Lower leg skin (tissue), 4 donors: ENCODE measurements around the gene RPL32. TPM values are rescaled to one million over a fixed set of nuclear protein-coding genes. Genes with fewer than 3 reads are reported as not detected.

Source experiments
- DNase-seq, 2 donors: peaks; one replicate each; pipeline ENCODE4 v3.0.0-alpha.2; 2019; ENCODE audit warnings: low spot score in 2 of 2
- H3K4me3 ChIP-seq: fragments of 200-600 bp; sonication (generic); 2 replicates; pipeline ENCODE4 v1.5.1; 2017; ENCODE audit warnings: mild to moderate bottlenecking, low read depth; ENCODE audit not compliant: poor library complexity, severe bottlenecking
- CTCF ChIP-seq, 3 donors: fragments of 450-650 bp; IDR thresholded peaks; one replicate each; pipeline ENCODE4 v1.5.1; 2016; ENCODE audit warnings: antibody characterized with exemption in 3 of 3, mild to moderate bottlenecking in 3 of 3, moderate library complexity in 2 of 3
- POLR2A ChIP-seq, 2 donors: fragments of 450-650 bp; IDR thresholded peaks; one replicate each; pipeline ENCODE4 v1.6.1; 2016 to 2017; ENCODE audit warnings: antibody characterized with exemption in 2 of 2, mild to moderate bottlenecking in 1 of 2, moderate library complexity in 1 of 2
- WGBS, 2 donors: methylation state at CpG; one replicate each; pipeline ENCODE4 v1.1.5; 2018; 5-methylcytosine and 5-hydroxymethylcytosine counted together
- intact Hi-C: fragments of 100-400 bp; cut with DNase I; formaldehyde crosslinking; loops from one replicate; pipeline ENCODE4 v1.15.0; 2023; ENCODE audit warnings: low total_unique reads
- total RNA-seq, 4 donors: library from RNA; depleted of rRNA; stranded (reverse); fragments of >200 nt; gene quantifications; one replicate each; pipeline ENCODE4 v1.1.0, GENCODE V29; 2016

Gene RPL32
- total RNA-seq, 4 donors from 2014 or later = 1,042 to 3,119 (median 2,671) TPM

- intact Hi-C loops = loop anchor here (10.0 kb wide), 1 partner anchor 107 kb away; no protein-coding TSS in a partner anchor
- TF ChIP-seq POLR2A (IDR thresholded peaks at IDR 0.05) (no peak), CTCF (IDR thresholded peaks at IDR 0.05) (no peak)
- no peak overlapping the region for H3K4me3 ChIP-seq
- no peak for DNase-seq
- 40 to 56% methylated on average over 1 to 2 of the region's 2 CpGs for WGBS, 2 donors
These were observed 36.8 kb upstream of the RPL32 start for GRCh38 chr3:12878141-12878574.

GRCh38 chr3:12877040-12877439 is 35.7 kb upstream of the RPL32 start:
- DNase-seq = no peak
- WGBS, 2 donors = 94% methylated on average over 7 of the region's 7 CpGs
- intact Hi-C loops = loop anchor here (10.0 kb wide), 1 partner anchor 108 kb away; no protein-coding TSS in a partner anchor
- TF ChIP-seq CTCF (IDR thresholded peaks at IDR 0.05) = no peak
- TF ChIP-seq POLR2A (IDR thresholded peaks at IDR 0.05) = no peak
- no peak overlapping the region for H3K4me3 ChIP-seq

- no peak for DNase-seq
- 42 to 58% methylated on average over 18 to 24 of the region's 60 CpGs for WGBS, 2 donors
- intact Hi-C loops = loop anchor here (10.0 kb wide), 1 partner anchor 109 kb away; no protein-coding TSS in a partner anchor
- H3K4me3 ChIP-seq = no peak overlapping the region
- TF ChIP-seq CTCF (IDR thresholded peaks at IDR 0.05) (no peak), POLR2A (IDR thresholded peaks at IDR 0.05) (no peak)
These were observed 34.8 kb upstream of the RPL32 start for GRCh38 chr3:12875857-12876836.

- no peak for DNase-seq
- TF ChIP-seq CTCF (IDR thresholded peaks at IDR 0.05) (no peak), POLR2A (IDR thresholded peaks at IDR 0.05) (no peak)
- intact Hi-C loops = loop anchor here (10.0 kb wide), 1 partner anchor 113 kb away; no protein-coding TSS in a partner anchor
- 56 to 66% methylated on average over 12 of the region's 12 CpGs for WGBS, 2 donors
- H3K4me3 ChIP-seq = no peak overlapping the region
These were observed 30.1 kb upstream of the RPL32 start for GRCh38 chr3:12871404-12871983.

DNA sequence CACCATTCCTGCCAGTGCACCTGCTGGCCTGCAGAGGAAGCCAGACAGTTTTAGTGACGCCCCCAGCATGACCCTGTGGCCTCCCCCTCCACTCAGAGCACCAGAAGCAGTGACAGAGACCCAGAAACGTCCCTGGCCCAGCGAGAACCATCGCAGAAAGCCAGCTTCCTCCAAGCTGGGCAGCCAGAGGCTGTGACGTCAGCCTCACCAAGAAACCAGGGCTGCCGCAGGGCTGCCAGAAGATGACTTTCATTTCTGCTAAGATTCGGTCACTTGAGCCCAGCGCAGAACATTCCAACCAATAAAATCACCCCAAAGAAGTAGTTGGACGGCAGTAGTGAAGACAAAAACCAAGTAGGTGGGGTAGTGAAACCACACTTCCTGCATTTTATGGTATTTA is 29.6 kb upstream of the RPL32 start:
- 41 to 54% methylated on average over 9 of the region's 9 CpGs for WGBS, 2 donors
- DNase-seq = peak in 1 of 2 donors; percentile 41
- TF ChIP-seq POLR2A (IDR thresholded peaks at IDR 0.05) = no peak
- no peak for TF ChIP-seq CTCF (IDR thresholded peaks at IDR 0.05)
- intact Hi-C loops = loop anchor here (10.0 kb wide), 1 partner anchor 114 kb away; no protein-coding TSS in a partner anchor
- H3K4me3 ChIP-seq = no peak overlapping the region
